Astrocyte (in vitro differentiated cells and primary cell): ENCODE measurements around the gene DMAP1. TPM values are rescaled to one million over a fixed set of nuclear protein-coding genes. Genes with fewer than 3 reads are reported as not detected.

Experiments
- DNase-seq: peaks from one replicate; pipeline ENCODE4 v3.0.0-alpha.2; 2010; ENCODE audit warnings: low read depth
- FAIRE-seq: peaks from 2 replicates; lab custom pipeline; 2011; peaks lifted over from hg19 to GRCh38; lab: Jason Lieb, UNC
- H2AFZ ChIP-seq: 2 replicates; pipeline ENCODE4 v1.6.0; 2012; ENCODE audit warnings: low read depth, low read length, inconsistent platforms
- H3K27ac ChIP-seq: 2 replicates; pipeline ENCODE4 v1.5.1; 2011; ENCODE audit warnings: low read depth, low read length, inconsistent platforms
- H3K27me3 ChIP-seq: 2 replicates; pipeline ENCODE4 v1.6.0; 2011; ENCODE audit warnings: low read length, inconsistent platforms; ENCODE audit not compliant: insufficient read depth
- H3K36me3 ChIP-seq: 2 replicates; pipeline ENCODE4 v1.5.1; 2011; ENCODE audit warnings: low read length, inconsistent platforms; ENCODE audit not compliant: insufficient read depth
- H3K4me1 ChIP-seq: 2 replicates; pipeline ENCODE4 v1.5.1; 2011; ENCODE audit warnings: low read length, inconsistent platforms; ENCODE audit not compliant: insufficient read depth
- H3K4me2 ChIP-seq: 2 replicates; pipeline ENCODE4 v1.6.0; 2012; ENCODE audit warnings: low read length, inconsistent platforms
- H3K4me3 ChIP-seq: 2 replicates; pipeline ENCODE4 v1.5.1; 2011; ENCODE audit warnings: low read depth, mild to moderate bottlenecking, low read length, inconsistent platforms; ENCODE audit not compliant: insufficient read depth
- H3K79me2 ChIP-seq: 2 replicates; pipeline ENCODE4 v1.6.0; 2012; ENCODE audit warnings: mild to moderate bottlenecking, low read length, inconsistent platforms; ENCODE audit not compliant: insufficient read depth
- H3K9ac ChIP-seq: 2 replicates; pipeline ENCODE4 v1.6.0; 2012; ENCODE audit warnings: mild to moderate bottlenecking, low read length, inconsistent platforms
- H3K9me3 ChIP-seq: 2 replicates; pipeline ENCODE4 v1.5.1; 2012; ENCODE audit warnings: low read depth, mild to moderate bottlenecking, low read length, inconsistent platforms; ENCODE audit not compliant: insufficient read depth
- H4K20me1 ChIP-seq: 2 replicates; pipeline ENCODE4 v1.6.0; 2012; ENCODE audit warnings: low read length, inconsistent platforms; ENCODE audit not compliant: insufficient read depth
- H3K27ac Mint-ChIP-seq: one replicate; pipeline ENCODE4 v1.8.0; 2021; ENCODE audit warnings: mild to moderate bottlenecking, mixed read lengths; ENCODE audit not compliant: unreplicated experiment
- H3K27me3 Mint-ChIP-seq: one replicate; pipeline ENCODE4 v1.8.0; 2021; ENCODE audit warnings: low read depth, mixed read lengths; ENCODE audit not compliant: unreplicated experiment
- H3K36me3 Mint-ChIP-seq: one replicate; pipeline ENCODE4 v1.8.0; 2021; ENCODE audit warnings: low read depth, mixed read lengths; ENCODE audit not compliant: unreplicated experiment
- H3K4me1 Mint-ChIP-seq: one replicate; pipeline ENCODE4 v1.8.0; 2021; ENCODE audit warnings: low read depth, mixed read lengths; ENCODE audit not compliant: unreplicated experiment
- H3K4me3 Mint-ChIP-seq: one replicate; pipeline ENCODE4 v1.8.0; 2021; ENCODE audit warnings: mild to moderate bottlenecking, moderate library complexity, mixed read lengths; ENCODE audit not compliant: unreplicated experiment
- H3K9me3 Mint-ChIP-seq: one replicate; pipeline ENCODE4 v1.8.0; 2021; ENCODE audit warnings: mild to moderate bottlenecking, mixed read lengths; ENCODE audit not compliant: unreplicated experiment
- CTCF ChIP-seq: IDR thresholded peaks from 2 replicates; pipeline ENCODE4 v1.5.1; 2011; ENCODE audit warnings: low read depth, mild to moderate bottlenecking, inconsistent platforms, low read length, moderate library complexity; ENCODE audit not compliant: insufficient read depth
- EZH2 ChIP-seq: IDR thresholded peaks from 2 replicates; pipeline ENCODE4 v1.6.1; 2012; ENCODE audit warnings: mild to moderate bottlenecking, low read length, inconsistent platforms; ENCODE audit not compliant: insufficient read depth
- total RNA-seq: library from RNA; stranded (reverse); gene quantifications from 2 replicates; pipeline ENCODE4 v1.2.1, GENCODE V29; 2021

DMAP1 gene
- total RNA-seq, 1 donor from 2014 or later = 33.8 TPM

- DNase-seq (no peak), FAIRE-seq (no peak)
- TF ChIP-seq EZH2 = no peak
- no peak for TF ChIP-seq CTCF
- H3K4me2 ChIP-seq = no peak overlapping the region
- H3K36me3 Mint-ChIP-seq = peaks cover 16% of the 10 kb centered on the region
- no peak overlapping the region for H3K27ac ChIP-seq
- H3K27me3 Mint-ChIP-seq = no peaks in the 10 kb centered on the region
- no peak overlapping the region for H2AFZ ChIP-seq
- H3K9me3 ChIP-seq = no peaks in the 10 kb centered on the region
- H3K4me1 Mint-ChIP-seq = no peaks in the 10 kb centered on the region
- no peaks in the 10 kb centered on the region for H3K27me3 ChIP-seq
- H3K4me1 ChIP-seq = no peaks in the 10 kb centered on the region
- H4K20me1 ChIP-seq = peaks cover 46% of the 10 kb centered on the region
- H3K4me3 Mint-ChIP-seq = no peak overlapping the region
- no peaks in the 10 kb centered on the region for H3K79me2 ChIP-seq
- no peak overlapping the region for H3K4me3 ChIP-seq
- no peaks in the 10 kb centered on the region for H3K9me3 Mint-ChIP-seq
- H3K27ac Mint-ChIP-seq = no peak overlapping the region
- H3K36me3 ChIP-seq = no peaks in the 10 kb centered on the region
- no peak overlapping the region for H3K9ac ChIP-seq
Observed at GRCh38 chr1:44251486-44251885, 38.2 kb downstream of the DMAP1 start.

GRCh38 chr1:44251989-44252671, 38.9 kb downstream of the DMAP1 start:
- Histone ChIP-seq H3K36me3 (no peaks in the 10 kb centered on the region), H3K27me3 (no peaks in the 10 kb centered on the region), H3K9me3 (no peaks in the 10 kb centered on the region), H3K79me2 (no peaks in the 10 kb centered on the region), H3K4me3 (no peak overlapping the region), H3K27ac (no peak overlapping the region), H4K20me1 (peaks cover 40% of the 10 kb centered on the region), H3K4me2 (no peak overlapping the region), H3K9ac (no peak overlapping the region), H3K4me1 (no peaks in the 10 kb centered on the region), H2AFZ (no peak overlapping the region)
- Mint-ChIP-seq H3K36me3 (peaks cover 16% of the 10 kb centered on the region), H3K4me1 (no peaks in the 10 kb centered on the region), H3K9me3 (no peaks in the 10 kb centered on the region), H3K27me3 (no peaks in the 10 kb centered on the region), H3K27ac (no peak overlapping the region), H3K4me3 (no peak overlapping the region)
- DNase-seq = no peak
- TF ChIP-seq EZH2 (no peak), CTCF (no peak)
- FAIRE-seq = no peak

- Mint-ChIP-seq H3K4me1 (no peaks in the 10 kb centered on the region), H3K9me3 (no peaks in the 10 kb centered on the region), H3K27ac (no peak overlapping the region), H3K4me3 (no peak overlapping the region), H3K36me3 (peaks cover 13% of the 10 kb centered on the region), H3K27me3 (no peaks in the 10 kb centered on the region)
- no peaks in the 10 kb centered on the region for H3K36me3 ChIP-seq
- no peak overlapping the region for H2AFZ ChIP-seq
- no peak overlapping the region for H3K27ac ChIP-seq
- no peak for DNase-seq
- no peaks in the 10 kb centered on the region for H3K4me1 ChIP-seq
- FAIRE-seq = no peak
- no peak overlapping the region for H3K9ac ChIP-seq
- TF ChIP-seq CTCF = no peak
- no peak for TF ChIP-seq EZH2
- H3K4me3 ChIP-seq = no peak overlapping the region
- H3K27me3 ChIP-seq = no peaks in the 10 kb centered on the region
- peaks cover 48% of the 10 kb centered on the region for H4K20me1 ChIP-seq
- H3K79me2 ChIP-seq = no peaks in the 10 kb centered on the region
- H3K9me3 ChIP-seq = no peaks in the 10 kb centered on the region
- H3K4me2 ChIP-seq = no peak overlapping the region
Observed at GRCh38 chr1:44254392-44254910, 41.2 kb downstream of the DMAP1 start.
